GM19035 (cell line): ENCODE measurements around the gene ABHD18.
"Not testable (repeated sequence)": the region's sequence is repeated elsewhere in the genome, so short reads cannot be mapped to it uniquely, and the experiment has no call there.

ENCODE experiments used
- ATAC-seq: cut with Tn5 transposase; IDR thresholded peaks from one replicate; pipeline ENCODE4 v1.9.1; 2021; ENCODE audit not compliant: unreplicated experiment

Gene ABHD18

DNA sequence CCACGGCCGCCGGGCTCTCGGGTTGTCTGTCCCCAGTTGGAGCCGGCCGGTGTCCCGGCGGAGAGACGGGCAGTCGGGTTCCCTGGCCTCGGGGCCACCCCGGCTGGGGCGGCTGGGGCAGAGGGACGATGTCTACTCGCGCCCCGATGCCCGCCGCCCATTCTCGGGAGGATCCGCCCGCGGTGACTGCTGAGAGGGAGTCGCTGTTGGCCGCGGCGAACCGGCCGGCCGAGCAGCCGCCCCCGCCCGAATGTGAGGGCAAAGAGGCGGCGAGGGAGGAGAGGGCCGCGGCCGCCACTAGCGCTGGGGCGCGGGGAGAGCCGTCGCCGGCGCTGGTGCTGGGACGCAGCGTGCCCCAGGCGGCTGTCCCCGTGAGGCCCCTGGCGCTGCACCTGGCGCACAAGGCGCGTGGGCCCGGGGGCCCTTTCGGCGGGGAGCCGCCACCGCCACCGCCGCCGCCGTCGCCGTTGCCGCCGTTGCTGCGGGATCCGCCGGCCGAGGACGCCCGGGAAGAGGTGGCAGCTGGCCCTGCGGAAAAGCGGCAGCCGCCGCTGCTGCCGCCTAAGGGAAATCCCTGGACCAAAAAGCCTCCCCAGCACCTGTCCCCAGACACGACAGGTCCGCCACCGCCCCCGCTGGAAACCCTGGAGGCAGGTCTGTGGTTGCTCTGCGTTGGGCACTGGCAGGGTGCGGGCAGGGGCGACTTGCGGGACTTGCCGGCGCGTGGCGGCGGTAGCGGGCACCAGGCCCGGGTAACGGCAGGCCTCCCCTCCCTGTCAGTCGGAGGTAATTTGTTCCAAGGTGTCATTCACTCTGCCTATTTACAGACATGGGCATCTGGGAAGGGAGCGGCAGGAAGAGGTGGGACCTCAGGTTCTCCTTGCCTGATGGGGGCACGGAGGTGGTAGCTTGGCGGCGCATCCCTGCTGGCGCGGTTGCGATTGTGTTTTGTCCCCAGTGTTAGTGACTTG lies 96.6 kb downstream of the ABHD18 start:
- ATAC-seq, result peak; percentile 43

DNA sequence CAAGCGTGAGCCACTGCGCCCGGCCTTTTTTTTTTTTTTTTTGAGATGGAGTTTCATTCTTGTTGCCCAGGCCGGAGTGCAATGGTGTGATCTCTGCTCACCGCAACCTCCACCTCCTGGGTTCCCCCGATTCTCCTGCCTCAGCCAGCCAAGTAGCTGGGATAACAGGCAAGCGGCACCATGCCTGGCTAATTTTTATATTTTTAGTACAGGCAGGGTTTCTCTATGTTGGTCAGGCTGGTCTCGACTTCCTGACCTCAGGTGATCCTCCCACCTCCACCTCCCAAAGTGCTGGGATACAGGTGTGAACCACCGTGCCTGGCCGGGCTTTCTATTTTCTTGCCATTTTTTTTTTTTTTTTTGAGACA lies 101.2 kb downstream of the ABHD18 start:
- not testable (repeated sequence) for ATAC-seq

DNA sequence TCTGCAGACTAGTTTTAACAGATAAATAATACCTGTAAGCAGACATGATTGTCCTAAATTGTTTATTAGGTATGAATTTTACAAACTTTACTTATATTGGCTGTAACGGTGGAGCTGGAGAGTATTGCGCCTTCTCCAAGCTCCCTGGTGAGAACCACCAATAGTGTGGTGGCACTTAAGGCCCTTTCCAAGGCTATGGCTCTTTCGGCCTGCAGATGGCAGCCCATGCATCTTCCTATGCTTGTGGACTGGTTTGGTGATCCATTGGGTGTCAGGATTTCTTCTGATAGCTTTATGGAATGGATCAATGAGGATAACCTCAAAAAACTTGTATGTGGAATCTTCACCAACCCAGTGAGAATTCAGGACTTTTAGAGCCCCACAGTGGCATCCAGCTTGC lies 103.7 kb downstream of the ABHD18 start:
- no peak for ATAC-seq

DNA sequence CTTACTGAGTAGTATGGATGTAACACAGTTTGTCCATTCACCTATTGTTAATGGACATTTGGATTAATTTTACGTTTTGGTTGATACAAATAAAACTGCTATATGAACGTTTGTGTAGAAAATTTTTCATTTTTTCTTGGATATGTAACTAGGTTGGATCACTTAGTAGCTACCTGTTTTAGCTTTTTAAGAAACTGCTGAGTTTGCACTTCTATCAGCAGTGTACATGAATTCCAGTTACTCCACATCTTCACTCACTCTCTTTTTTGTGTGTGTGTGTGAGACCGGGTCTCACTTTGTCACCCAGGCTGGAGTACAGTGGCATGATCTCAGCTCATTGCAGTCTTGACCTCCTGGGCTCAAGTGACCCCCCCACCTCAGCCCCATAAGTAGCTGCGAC lies 111.3 kb downstream of the ABHD18 start:
- no peak for ATAC-seq
